Kidney epithelial cell (primary cell): Measurements from ENCODE around the gene RNF150. TPM values are rescaled to one million over a fixed set of nuclear protein-coding genes. Genes with fewer than 3 reads are reported as not detected.

Source experiments
- DNase-seq: peaks from one replicate; pipeline ENCODE4 v3.0.0-alpha.2; 2010; ENCODE audit warnings: low read depth
- H3K27me3 ChIP-seq: 2 replicates; pipeline ENCODE4 v1.6.0; 2011; ENCODE audit warnings: low read length; ENCODE audit not compliant: control insufficient read depth, insufficient read depth
- H3K36me3 ChIP-seq: 2 replicates; pipeline ENCODE4 v1.5.1; 2011; ENCODE audit warnings: low read length; ENCODE audit not compliant: control insufficient read depth, insufficient read depth
- H3K4me3 ChIP-seq: 2 replicates; pipeline ENCODE4 v1.5.1; 2011; ENCODE audit warnings: low read depth, mild to moderate bottlenecking, control low read depth, low read length
- total RNA-seq: library from RNA; depleted of rRNA; stranded (reverse); fragments of >200 nt; gene quantifications from 2 replicates; pipeline ENCODE4 v1.2.3, GENCODE V29; 2015
- TF ChIP-seq, protein P1 (sequence below): IDR thresholded peaks from 2 replicates; pipeline ENCODE4 v1.5.1; 2011; ENCODE audit warnings: mild to moderate bottlenecking, moderate library complexity, low read length, control low read depth, inconsistent platforms; ENCODE audit not compliant: insufficient read depth, poor library complexity, severe bottlenecking

The RNF150 gene
- total RNA-seq, 1 donor from 2014 or later: 5.4 TPM

GRCh38 chr4:140930557-140930956 lies 202.7 kb downstream of the RNF150 start:
- H3K27me3 ChIP-seq: no peaks in the 10 kb centered on the region
- TF ChIP-seq, protein P1, sequence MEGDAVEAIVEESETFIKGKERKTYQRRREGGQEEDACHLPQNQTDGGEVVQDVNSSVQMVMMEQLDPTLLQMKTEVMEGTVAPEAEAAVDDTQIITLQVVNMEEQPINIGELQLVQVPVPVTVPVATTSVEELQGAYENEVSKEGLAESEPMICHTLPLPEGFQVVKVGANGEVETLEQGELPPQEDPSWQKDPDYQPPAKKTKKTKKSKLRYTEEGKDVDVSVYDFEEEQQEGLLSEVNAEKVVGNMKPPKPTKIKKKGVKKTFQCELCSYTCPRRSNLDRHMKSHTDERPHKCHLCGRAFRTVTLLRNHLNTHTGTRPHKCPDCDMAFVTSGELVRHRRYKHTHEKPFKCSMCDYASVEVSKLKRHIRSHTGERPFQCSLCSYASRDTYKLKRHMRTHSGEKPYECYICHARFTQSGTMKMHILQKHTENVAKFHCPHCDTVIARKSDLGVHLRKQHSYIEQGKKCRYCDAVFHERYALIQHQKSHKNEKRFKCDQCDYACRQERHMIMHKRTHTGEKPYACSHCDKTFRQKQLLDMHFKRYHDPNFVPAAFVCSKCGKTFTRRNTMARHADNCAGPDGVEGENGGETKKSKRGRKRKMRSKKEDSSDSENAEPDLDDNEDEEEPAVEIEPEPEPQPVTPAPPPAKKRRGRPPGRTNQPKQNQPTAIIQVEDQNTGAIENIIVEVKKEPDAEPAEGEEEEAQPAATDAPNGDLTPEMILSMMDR: no peak
- DNase-seq: no peak

GRCh38 chr4:140930011-140930410 lies 203.3 kb downstream of the RNF150 start:
- H3K36me3 ChIP-seq: no peaks in the 10 kb centered on the region
- H3K27me3 ChIP-seq: no peaks in the 10 kb centered on the region
- TF ChIP-seq, protein P1: no peak
- H3K4me3 ChIP-seq: no peak overlapping the region
- no peak for DNase-seq

More at GRCh38 chr4:140930557-140930956, 202.7 kb downstream of the RNF150 start:
- H3K4me3 ChIP-seq: no peak overlapping the region
- no peaks in the 10 kb centered on the region for H3K36me3 ChIP-seq

DNA sequence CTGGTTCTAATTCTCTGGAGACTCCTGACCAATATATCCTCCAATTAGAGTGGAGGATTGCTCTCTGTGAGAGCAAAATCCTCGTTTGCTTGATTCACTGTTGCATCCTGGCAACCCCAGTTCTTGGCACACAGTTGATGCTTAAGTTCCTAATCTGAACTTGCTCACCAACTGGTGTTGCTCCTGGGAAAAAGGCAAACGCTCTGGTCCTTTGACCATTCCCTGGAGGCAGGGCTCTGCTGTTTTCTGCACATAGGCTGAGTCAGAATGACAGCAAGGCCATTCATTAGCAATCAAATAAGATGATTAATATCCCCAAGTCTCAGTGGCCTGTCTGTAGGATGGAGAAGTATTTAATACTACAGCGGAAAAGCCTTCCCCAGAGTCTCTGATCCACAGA lies 204.4 kb downstream of the RNF150 start:
- H3K4me3 ChIP-seq: no peak overlapping the region
- H3K36me3 ChIP-seq: no peaks in the 10 kb centered on the region
- H3K27me3 ChIP-seq: no peaks in the 10 kb centered on the region
- TF ChIP-seq, protein P1: no peak
- DNase-seq: no peak

GRCh38 chr4:140926672-140927071 lies 206.6 kb downstream of the RNF150 start:
- Histone ChIP-seq H3K27me3 (no peaks in the 10 kb centered on the region), H3K36me3 (no peaks in the 10 kb centered on the region), H3K4me3 (no peak overlapping the region)
- TF ChIP-seq, protein P1: no peak
- DNase-seq: no peak

GRCh38 chr4:140925417-140925816 lies 207.9 kb downstream of the RNF150 start:
- H3K4me3 ChIP-seq: no peak overlapping the region
- DNase-seq: no peak
- TF ChIP-seq, protein P1: no peak

DNA sequence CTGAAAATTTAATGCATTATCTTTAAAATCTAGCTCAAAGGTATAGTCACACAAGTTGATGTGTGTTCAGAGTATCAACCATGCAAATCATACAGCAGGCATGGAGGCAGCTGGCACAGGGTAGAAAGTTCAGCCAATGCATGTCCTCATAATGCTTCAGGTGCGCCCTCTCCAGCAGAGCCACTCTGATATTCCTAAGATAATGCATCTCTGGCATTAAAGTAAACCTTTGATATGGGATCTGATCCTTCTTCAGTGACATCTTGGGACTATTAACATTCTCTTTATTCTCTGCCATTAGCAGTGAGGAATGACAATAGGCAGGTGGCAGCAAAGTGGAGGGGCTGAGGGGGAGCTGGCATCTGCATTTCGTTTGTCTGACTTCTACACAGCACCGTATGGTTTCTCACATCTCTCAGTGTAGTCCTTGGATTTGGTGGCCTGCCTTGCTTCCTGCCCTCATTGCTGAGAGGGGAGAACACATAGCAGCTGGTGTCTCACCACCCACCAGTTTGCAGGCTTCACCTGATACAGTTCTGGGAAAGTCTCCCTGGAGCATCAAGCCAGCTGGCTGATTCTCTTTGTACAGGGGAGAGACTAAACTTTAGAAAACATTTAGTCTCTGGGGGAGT lies 208.4 kb downstream of the RNF150 start:
- TF ChIP-seq, protein P1: no peak
- H3K36me3 ChIP-seq: no peaks in the 10 kb centered on the region
- H3K27me3 ChIP-seq: no peaks in the 10 kb centered on the region
- H3K4me3 ChIP-seq: no peak overlapping the region
- DNase-seq: no peak

More at GRCh38 chr4:140925417-140925816, 207.9 kb downstream of the RNF150 start:
- H3K27me3 ChIP-seq: no peaks in the 10 kb centered on the region
- no peaks in the 10 kb centered on the region for H3K36me3 ChIP-seq
